CD4-positive, alpha-beta T cell (primary cell): Measurements from ENCODE around the gene PTPRK. TPM values are rescaled to one million over a fixed set of nuclear protein-coding genes. Genes with fewer than 3 reads are reported as not detected.

Experiments
- ATAC-seq: fragments of 200-7000 bp; cut with Tn5 transposase; one replicate; pipeline ENCODE4 v1.10.0; 2022; ENCODE audit warnings: mild to moderate bottlenecking; ENCODE audit not compliant: poor library complexity
- CTCF ChIA-PET: fragments of 350-600 bp; sonication (Branson Sonifier 250); formaldehyde crosslinking; loops from one replicate; lab custom pipeline; 2021; ENCODE audit warnings: antibody characterized with exemption, inconsistent platforms; lab: Charles Lee
- POLR2A ChIA-PET: fragments of 350-600 bp; sonication (Branson Sonifier 250); formaldehyde crosslinking; loops from one replicate; lab custom pipeline; 2021; ENCODE audit warnings: antibody characterized with exemption, inconsistent platforms; lab: Charles Lee
- DNase-seq, 14 experiments: peaks; one replicate each; pipeline ENCODE4 v3.0.0-alpha.2; 2013 to 2020; ENCODE audit warnings: mixed read lengths in 2 of 14
- H3K27ac ChIP-seq, 2 donors: one replicate each; pipeline versions ENCODE4 v1.5.1 to v1.7.0; 2013; ENCODE audit warnings: low read length in 2 of 2, low read depth in 1 of 2, mild to moderate bottlenecking in 1 of 2
- H3K27me3 ChIP-seq, 2 experiments: 1 replicate in 1 of 2; 2 replicates in 1 of 2; pipeline versions ENCODE4 v1.6.1 to v1.7.0; 2013; ENCODE audit warnings: low read length in 2 of 2, control low read depth in 1 of 2, mild to moderate bottlenecking in 1 of 2, moderate library complexity in 1 of 2; ENCODE audit not compliant: insufficient read depth in 2 of 2, control insufficient read depth in 1 of 2
- H3K36me3 ChIP-seq: one replicate; pipeline ENCODE4 v1.6.1; 2013; ENCODE audit warnings: low read length, control low read depth; ENCODE audit not compliant: insufficient read depth
- H3K4me1 ChIP-seq: one replicate; pipeline ENCODE4 v1.6.1; 2013; ENCODE audit warnings: low read length, control low read depth; ENCODE audit not compliant: insufficient read depth
- H3K4me3 ChIP-seq: one replicate; pipeline ENCODE4 v1.5.1; 2013; ENCODE audit warnings: mild to moderate bottlenecking, low read length, moderate library complexity
- H3K9me3 ChIP-seq, 2 experiments: 1 replicate in 1 of 2; 2 replicates in 1 of 2; pipeline versions ENCODE4 v1.6.1 to v1.7.0; 2013; ENCODE audit warnings: low read length in 2 of 2, mild to moderate bottlenecking in 2 of 2, control low read depth in 1 of 2, moderate library complexity in 1 of 2; ENCODE audit not compliant: control insufficient read depth in 1 of 2, insufficient read depth in 1 of 2
- H3K27ac Mint-ChIP-seq: one replicate; pipeline ENCODE4 v1.8.0; 2020; ENCODE audit warnings: mixed read lengths
- H3K27me3 Mint-ChIP-seq: one replicate; pipeline ENCODE4 v1.8.0; 2021; ENCODE audit warnings: mixed read lengths
- H3K36me3 Mint-ChIP-seq: one replicate; pipeline ENCODE4 v1.8.0; 2021; ENCODE audit warnings: low read depth, mixed read lengths
- H3K4me1 Mint-ChIP-seq: one replicate; pipeline ENCODE4 v1.8.0; 2021; ENCODE audit warnings: low read depth, mixed read lengths
- H3K4me3 Mint-ChIP-seq: one replicate; pipeline ENCODE4 v1.8.0; 2020; ENCODE audit warnings: mild to moderate bottlenecking, mixed read lengths
- H3K9me3 Mint-ChIP-seq: one replicate; pipeline ENCODE4 v1.8.0; 2020; ENCODE audit warnings: mixed read lengths
- CTCF ChIP-seq: fragments of 200-600 bp; IDR thresholded peaks from one replicate; pipeline ENCODE4 v1.8.0; 2022; ENCODE audit warnings: antibody characterized with exemption, mild to moderate bottlenecking
- intact Hi-C, 2 experiments: fragments of 100-400 bp; cut with DNase I in 1 of 2; cut with micrococcal nuclease in 1 of 2; formaldehyde crosslinking; loops; one replicate each; pipeline versions ENCODE4 v1.15.1 to v1.9.0; 2023 to 2025; cut with DNase I, micrococcal nuclease
- total RNA-seq, 174 experiments: library from RNA in 2 of 174; stranded (reverse) in 2 of 174; gene quantifications; one replicate each; pipeline ENCODE4 v1.2.3 and lab custom pipeline; 2021 to 2026

Gene PTPRK
- total RNA-seq, 2 experiments from 2014 or later: 8.4 to 10.3 TPM

GRCh38 chr6:128172081-128172480, 348.3 kb downstream of the PTPRK start:
- Histone ChIP-seq H3K4me1 (no peaks in the 10 kb centered on the region), H3K27me3 (no peaks in the 10 kb centered on the region), H3K27ac (no peak overlapping the region), H3K4me3 (no peak overlapping the region), H3K9me3 (no peaks in the 10 kb centered on the region), H3K36me3 (no peaks in the 10 kb centered on the region)
- TF ChIP-seq CTCF: no peak
- ATAC-seq (no peak), DNase-seq (no peak)
- no peaks in the 10 kb centered on the region for H3K27me3 Mint-ChIP-seq
- intact Hi-C loops: no loop called here
- no peak overlapping the region for H3K27ac Mint-ChIP-seq
- H3K4me3 Mint-ChIP-seq: no peak overlapping the region
- ChIA-PET CTCF (no interaction called here), POLR2A (no interaction called here)
- no peaks in the 10 kb centered on the region for H3K9me3 Mint-ChIP-seq
- H3K36me3 Mint-ChIP-seq: no peaks in the 10 kb centered on the region
- no peaks in the 10 kb centered on the region for H3K4me1 Mint-ChIP-seq

- Histone ChIP-seq H3K4me3 (no peak overlapping the region), H3K36me3 (no peaks in the 10 kb centered on the region), H3K27me3 (no peaks in the 10 kb centered on the region), H3K4me1 (no peaks in the 10 kb centered on the region), H3K9me3 (no peaks in the 10 kb centered on the region), H3K27ac (no peak overlapping the region)
- POLR2A ChIA-PET: no interaction called here
- intact Hi-C loops: no loop called here
- H3K4me3 Mint-ChIP-seq: no peak overlapping the region
- no peaks in the 10 kb centered on the region for H3K9me3 Mint-ChIP-seq
- DNase-seq: no peak
- no peaks in the 10 kb centered on the region for H3K36me3 Mint-ChIP-seq
- no peak for ATAC-seq
- no peak overlapping the region for H3K27ac Mint-ChIP-seq
- no peaks in the 10 kb centered on the region for H3K27me3 Mint-ChIP-seq
- H3K4me1 Mint-ChIP-seq: no peaks in the 10 kb centered on the region
- no peak for TF ChIP-seq CTCF
- CTCF ChIA-PET: no interaction called here
Observed at GRCh38 chr6:128171182-128171581, 349.2 kb downstream of the PTPRK start.

- Mint-ChIP-seq H3K36me3 (no peaks in the 10 kb centered on the region), H3K9me3 (no peaks in the 10 kb centered on the region), H3K4me1 (no peaks in the 10 kb centered on the region), H3K4me3 (no peak overlapping the region), H3K27me3 (no peaks in the 10 kb centered on the region), H3K27ac (no peak overlapping the region)
- ChIA-PET CTCF (no interaction called here), POLR2A (no interaction called here)
- ATAC-seq (no peak), DNase-seq (no peak)
- Histone ChIP-seq H3K27ac (no peak overlapping the region), H3K4me3 (no peak overlapping the region), H3K9me3 (no peaks in the 10 kb centered on the region), H3K36me3 (no peaks in the 10 kb centered on the region), H3K27me3 (no peaks in the 10 kb centered on the region), H3K4me1 (no peaks in the 10 kb centered on the region)
- intact Hi-C loops: no loop called here
- no peak for TF ChIP-seq CTCF
Observed at GRCh38 chr6:128168244-128168643, 352.2 kb downstream of the PTPRK start.
